Measurements from ENCODE around the gene MBOAT1.

DNA sequence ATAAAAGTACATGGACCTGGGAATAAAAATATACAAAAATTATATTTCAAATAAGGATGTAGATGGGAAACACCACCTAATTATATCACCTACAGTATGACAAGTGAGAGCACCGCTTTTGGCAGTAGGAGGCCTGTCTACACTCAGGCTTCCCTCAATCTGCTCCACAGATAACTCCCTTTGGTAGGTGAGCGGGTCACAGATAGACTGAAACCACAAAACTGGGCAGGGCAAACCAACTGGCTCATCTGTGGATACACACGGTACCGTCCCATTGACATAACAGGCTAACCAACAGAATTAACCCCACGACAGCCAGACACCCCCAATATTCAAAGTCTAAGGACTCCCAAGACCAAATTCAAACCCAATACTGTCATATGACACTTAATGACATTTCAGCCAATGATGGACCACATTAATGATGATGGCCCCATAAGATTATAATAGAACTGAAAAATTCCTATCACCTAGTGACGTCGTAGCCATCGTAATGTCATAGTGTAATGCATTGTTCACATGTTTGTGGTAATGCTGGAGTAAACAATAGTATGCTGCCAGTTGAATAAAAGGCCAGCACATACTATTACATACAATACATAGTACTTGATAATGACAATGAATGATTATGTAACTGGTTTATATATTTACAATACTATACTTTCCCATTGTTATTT, 109.7 kb downstream of the MBOAT1 start:
- no peak for TF ChIP-seq FOXM1 (IDR thresholded peaks at IDR 0.05; ENCODE audit: borderline replicate concordance, low read depth)
- TF ChIP-seq ZBTB7A (IDR thresholded peaks at IDR 0.05; ENCODE audit: low read depth), result no peak
- no peak for TF ChIP-seq EP300 (IDR thresholded peaks at IDR 0.05; ENCODE audit: borderline replicate concordance)
- TF ChIP-seq, protein P1, sequence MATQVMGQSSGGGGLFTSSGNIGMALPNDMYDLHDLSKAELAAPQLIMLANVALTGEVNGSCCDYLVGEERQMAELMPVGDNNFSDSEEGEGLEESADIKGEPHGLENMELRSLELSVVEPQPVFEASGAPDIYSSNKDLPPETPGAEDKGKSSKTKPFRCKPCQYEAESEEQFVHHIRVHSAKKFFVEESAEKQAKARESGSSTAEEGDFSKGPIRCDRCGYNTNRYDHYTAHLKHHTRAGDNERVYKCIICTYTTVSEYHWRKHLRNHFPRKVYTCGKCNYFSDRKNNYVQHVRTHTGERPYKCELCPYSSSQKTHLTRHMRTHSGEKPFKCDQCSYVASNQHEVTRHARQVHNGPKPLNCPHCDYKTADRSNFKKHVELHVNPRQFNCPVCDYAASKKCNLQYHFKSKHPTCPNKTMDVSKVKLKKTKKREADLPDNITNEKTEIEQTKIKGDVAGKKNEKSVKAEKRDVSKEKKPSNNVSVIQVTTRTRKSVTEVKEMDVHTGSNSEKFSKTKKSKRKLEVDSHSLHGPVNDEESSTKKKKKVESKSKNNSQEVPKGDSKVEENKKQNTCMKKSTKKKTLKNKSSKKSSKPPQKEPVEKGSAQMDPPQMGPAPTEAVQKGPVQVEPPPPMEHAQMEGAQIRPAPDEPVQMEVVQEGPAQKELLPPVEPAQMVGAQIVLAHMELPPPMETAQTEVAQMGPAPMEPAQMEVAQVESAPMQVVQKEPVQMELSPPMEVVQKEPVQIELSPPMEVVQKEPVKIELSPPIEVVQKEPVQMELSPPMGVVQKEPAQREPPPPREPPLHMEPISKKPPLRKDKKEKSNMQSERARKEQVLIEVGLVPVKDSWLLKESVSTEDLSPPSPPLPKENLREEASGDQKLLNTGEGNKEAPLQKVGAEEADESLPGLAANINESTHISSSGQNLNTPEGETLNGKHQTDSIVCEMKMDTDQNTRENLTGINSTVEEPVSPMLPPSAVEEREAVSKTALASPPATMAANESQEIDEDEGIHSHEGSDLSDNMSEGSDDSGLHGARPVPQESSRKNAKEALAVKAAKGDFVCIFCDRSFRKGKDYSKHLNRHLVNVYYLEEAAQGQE (IDR thresholded peaks at IDR 0.05; ENCODE audit: low read depth), result no peak
- TF ChIP-seq TAF1 (IDR thresholded peaks at IDR 0.05; ENCODE audit: low read depth), result no peak
- TF ChIP-seq RAD21 (IDR thresholded peaks at IDR 0.05; ENCODE audit: low read depth), result no peak
- TF ChIP-seq NFIC (IDR thresholded peaks at IDR 0.05), result no peak
- TF ChIP-seq, protein P2, sequence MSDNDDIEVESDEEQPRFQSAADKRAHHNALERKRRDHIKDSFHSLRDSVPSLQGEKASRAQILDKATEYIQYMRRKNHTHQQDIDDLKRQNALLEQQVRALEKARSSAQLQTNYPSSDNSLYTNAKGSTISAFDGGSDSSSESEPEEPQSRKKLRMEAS (IDR thresholded peaks at IDR 0.05), result no peak
- no peak for TF ChIP-seq TCF12 (IDR thresholded peaks at IDR 0.05; ENCODE audit: low read depth)
- no peak for TF ChIP-seq YY1 (IDR thresholded peaks at IDR 0.05; ENCODE audit: low read depth)
- TF ChIP-seq CEBPB (IDR thresholded peaks at IDR 0.05), result no peak
- no peak for TF ChIP-seq TEAD4 (IDR thresholded peaks at IDR 0.05)
- no peak for TF ChIP-seq CREB1 (IDR thresholded peaks at IDR 0.05; ENCODE audit: low read depth)
